Activated CD4-positive, alpha-beta T cell treated with anti-CD3 and anti-CD28 coated beads, Interleukin-2, amount 10 ng/mL, durations not matched to agents 7 days and 5 days (primary cell): Measurements from ENCODE around the gene MAGI2. TPM values are rescaled to one million over a fixed set of nuclear protein-coding genes. Genes with fewer than 3 reads are reported as not detected.

Experiments used
- CTCF ChIA-PET: fragments of 350-600 bp; sonication (Branson Sonifier 250); formaldehyde crosslinking; loops from one replicate; lab custom pipeline; 2021; ENCODE audit warnings: antibody characterized with exemption; lab: Charles Lee
- POLR2A ChIA-PET: fragments of 350-600 bp; sonication (Branson Sonifier 250); formaldehyde crosslinking; loops from one replicate; lab custom pipeline; 2021; ENCODE audit warnings: antibody characterized with exemption; lab: Charles Lee
- DNase-seq: peaks from one replicate; pipeline ENCODE4 v3.0.0-alpha.2; 2020
- H3K27ac Mint-ChIP-seq: one replicate; pipeline ENCODE4 v1.8.0; 2021; ENCODE audit warnings: mild to moderate bottlenecking, moderate library complexity, mixed read lengths
- H3K27me3 Mint-ChIP-seq: one replicate; pipeline ENCODE4 v1.8.0; 2021; ENCODE audit warnings: mixed read lengths
- H3K36me3 Mint-ChIP-seq: one replicate; pipeline ENCODE4 v1.8.0; 2021; ENCODE audit warnings: low read depth, mixed read lengths
- H3K4me1 Mint-ChIP-seq: one replicate; pipeline ENCODE4 v1.8.0; 2021; ENCODE audit warnings: mixed read lengths
- H3K4me3 Mint-ChIP-seq: one replicate; pipeline ENCODE4 v1.8.0; 2021; ENCODE audit warnings: mild to moderate bottlenecking, moderate library complexity, mixed read lengths
- H3K9me3 Mint-ChIP-seq: one replicate; pipeline ENCODE4 v1.8.0; 2021; ENCODE audit warnings: mixed read lengths
- total RNA-seq, 2 experiments: library from RNA; stranded (reverse); gene quantifications; one replicate each; pipeline ENCODE4 v1.2.3, GENCODE V29; 2021

MAGI2 gene
- total RNA-seq, 2 experiments from 2014 or later: 0.05 to 0.10 TPM

DNA sequence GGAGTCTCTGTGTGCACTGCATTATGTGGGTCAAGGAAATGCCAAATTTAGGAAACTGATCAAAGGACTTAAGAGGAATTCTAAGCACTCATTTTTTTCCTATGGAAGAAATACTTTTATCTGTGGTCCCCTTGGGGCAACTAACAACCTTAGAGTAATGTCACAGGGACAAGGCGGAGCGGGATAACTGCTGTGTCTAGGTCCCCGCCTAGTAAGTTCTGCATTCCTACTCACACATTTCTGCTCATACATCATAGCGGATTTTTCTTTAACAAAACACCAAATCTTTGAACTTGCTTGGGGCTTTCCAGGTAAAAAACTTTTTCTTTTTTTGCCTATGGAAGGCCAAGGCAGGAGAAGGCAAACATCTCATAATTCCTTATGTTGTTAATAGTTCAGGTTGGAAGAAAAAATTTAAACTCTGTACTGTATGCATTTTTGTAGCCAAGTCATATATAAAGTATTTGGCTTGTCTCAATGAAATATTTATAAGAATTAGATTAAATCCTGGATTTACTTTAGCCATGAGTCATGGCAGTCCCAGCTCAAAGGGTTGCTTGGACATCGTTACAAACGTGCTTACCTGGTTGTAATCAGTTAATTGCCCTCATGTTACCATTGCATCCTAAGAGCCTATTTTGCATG lies 1369.9 kb downstream of the MAGI2 start:
- H3K27me3 Mint-ChIP-seq: peaks cover 6% of the 10 kb centered on the region
- ChIA-PET CTCF (no interaction called here), POLR2A (no interaction called here)
- no peaks in the 10 kb centered on the region for H3K36me3 Mint-ChIP-seq
- H3K9me3 Mint-ChIP-seq: no peaks in the 10 kb centered on the region
- no peak overlapping the region for H3K4me3 Mint-ChIP-seq
- no peaks in the 10 kb centered on the region for H3K4me1 Mint-ChIP-seq
- H3K27ac Mint-ChIP-seq: no peak overlapping the region
- DNase-seq: no peak

DNA sequence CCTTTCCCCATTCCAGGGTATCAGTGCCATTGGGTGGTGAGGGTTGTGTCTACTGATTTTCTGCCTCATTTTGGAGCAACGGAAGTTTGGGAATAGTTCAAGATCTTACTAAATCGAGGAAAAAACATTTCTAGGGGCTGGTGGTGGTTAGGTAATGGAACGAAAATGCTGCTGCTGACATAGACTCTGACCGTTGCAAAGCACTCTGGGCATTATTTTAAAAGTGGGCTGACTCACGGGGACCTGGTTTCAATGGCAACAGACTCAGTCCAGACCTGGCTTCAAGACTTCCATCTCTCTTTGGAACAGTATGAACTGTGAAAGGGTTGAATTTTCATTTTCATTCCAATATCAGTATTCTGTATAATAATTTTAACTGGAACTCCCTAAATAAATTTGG lies 1370.9 kb downstream of the MAGI2 start:
- Mint-ChIP-seq H3K27me3 (peaks cover 6% of the 10 kb centered on the region), H3K27ac (no peak overlapping the region), H3K4me3 (no peak overlapping the region), H3K36me3 (no peaks in the 10 kb centered on the region), H3K9me3 (no peaks in the 10 kb centered on the region), H3K4me1 (no peaks in the 10 kb centered on the region)
- POLR2A ChIA-PET: no interaction called here
- CTCF ChIA-PET: no interaction called here
- DNase-seq: no peak

DNA sequence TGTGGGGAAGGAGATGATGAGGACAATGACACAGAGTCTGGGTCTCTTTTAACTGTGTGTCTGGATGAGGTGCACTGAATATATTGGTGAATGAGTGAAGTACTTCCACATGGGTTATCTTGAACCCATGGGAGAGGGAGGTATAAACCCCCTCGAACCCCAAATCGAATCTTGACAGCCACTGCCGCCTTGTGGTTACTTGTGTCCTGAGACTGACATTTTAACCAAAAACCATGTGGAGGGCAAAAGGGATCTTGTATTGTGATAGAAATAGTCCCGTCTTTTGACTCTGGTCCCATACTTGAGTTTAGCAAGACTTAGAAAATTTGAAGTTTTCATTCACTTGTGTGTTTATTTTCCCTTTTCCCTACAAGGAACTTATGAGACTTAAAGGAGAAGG lies 1371.6 kb downstream of the MAGI2 start:
- ChIA-PET CTCF (no interaction called here), POLR2A (no interaction called here)
- H3K4me3 Mint-ChIP-seq: no peak overlapping the region
- H3K36me3 Mint-ChIP-seq: no peaks in the 10 kb centered on the region
- no peaks in the 10 kb centered on the region for H3K9me3 Mint-ChIP-seq
- H3K27ac Mint-ChIP-seq: no peak overlapping the region
- no peaks in the 10 kb centered on the region for H3K4me1 Mint-ChIP-seq
- no peak for DNase-seq
- H3K27me3 Mint-ChIP-seq: peaks cover 6% of the 10 kb centered on the region

DNA sequence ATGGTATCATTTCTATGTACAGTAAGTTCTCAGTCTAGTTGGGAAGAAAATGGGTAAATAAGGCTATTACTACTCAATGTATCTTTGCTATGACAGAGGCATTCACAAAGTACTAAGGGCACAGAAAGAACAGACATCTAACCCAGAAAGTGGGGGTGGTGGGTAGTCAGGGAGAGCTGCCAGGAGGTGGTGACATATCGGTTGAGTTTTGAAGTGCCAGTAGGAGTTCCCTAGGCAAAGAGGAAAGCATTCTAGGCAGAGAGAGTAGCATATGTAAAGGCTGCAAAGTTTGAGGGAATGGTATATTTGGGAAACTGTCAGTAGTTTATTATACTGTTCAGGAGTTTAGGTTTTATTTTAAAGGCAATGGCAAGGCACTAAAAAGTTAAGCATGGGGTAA lies 1372.1 kb downstream of the MAGI2 start:
- CTCF ChIA-PET: no interaction called here
- Mint-ChIP-seq H3K27me3 (peaks cover 6% of the 10 kb centered on the region), H3K27ac (no peak overlapping the region), H3K4me3 (no peak overlapping the region), H3K4me1 (no peaks in the 10 kb centered on the region), H3K36me3 (no peaks in the 10 kb centered on the region), H3K9me3 (no peaks in the 10 kb centered on the region)
- POLR2A ChIA-PET: no interaction called here
- DNase-seq: no peak

DNA sequence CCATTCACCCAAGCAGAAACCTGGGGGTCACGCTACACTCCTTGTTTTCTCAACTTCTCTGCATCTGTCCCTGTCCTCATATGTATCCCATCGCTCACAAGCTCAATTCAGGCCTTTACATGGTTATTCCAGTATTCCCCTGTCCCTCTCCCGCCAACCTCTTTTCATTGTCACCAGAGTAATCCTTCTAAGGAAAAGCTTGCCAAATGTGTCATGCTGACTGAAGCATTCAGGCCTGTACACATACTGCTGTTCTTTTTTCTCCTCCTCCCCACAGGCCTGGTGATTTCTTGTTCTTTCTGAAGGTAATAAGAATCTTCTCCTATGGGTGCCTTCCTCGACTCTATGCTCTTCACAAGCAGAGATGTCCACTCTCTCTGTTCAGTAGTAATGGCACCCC lies 1372.7 kb downstream of the MAGI2 start:
- Mint-ChIP-seq H3K27ac (no peak overlapping the region), H3K36me3 (no peaks in the 10 kb centered on the region), H3K4me3 (no peak overlapping the region), H3K27me3 (peaks cover 6% of the 10 kb centered on the region), H3K9me3 (no peaks in the 10 kb centered on the region), H3K4me1 (no peaks in the 10 kb centered on the region)
- ChIA-PET POLR2A (no interaction called here), CTCF (no interaction called here)
- DNase-seq: no peak

DNA sequence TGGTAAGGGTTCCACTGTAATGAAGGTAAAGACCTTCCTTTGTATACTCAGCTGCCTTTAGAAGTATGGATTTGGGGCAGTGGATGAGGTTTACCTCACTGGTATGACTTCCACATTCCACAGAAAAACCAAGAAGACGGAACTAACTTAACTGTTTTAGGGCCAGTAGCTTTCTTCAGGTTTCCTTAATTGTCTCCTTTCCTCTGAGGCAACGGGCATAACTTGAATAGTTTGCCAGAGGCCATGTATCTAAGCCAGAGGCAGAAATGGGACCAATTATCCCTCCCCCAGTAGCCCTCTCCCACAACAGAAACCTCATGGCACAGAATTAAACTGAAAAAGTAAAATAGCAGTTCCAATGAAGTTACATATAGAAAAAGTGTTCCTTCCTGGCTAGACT lies 1373.2 kb downstream of the MAGI2 start:
- no peak overlapping the region for H3K4me3 Mint-ChIP-seq
- DNase-seq: no peak
- CTCF ChIA-PET: no interaction called here
- H3K27ac Mint-ChIP-seq: no peak overlapping the region
- H3K27me3 Mint-ChIP-seq: peaks cover 6% of the 10 kb centered on the region
- POLR2A ChIA-PET: no interaction called here
- H3K36me3 Mint-ChIP-seq: no peaks in the 10 kb centered on the region
- H3K4me1 Mint-ChIP-seq: no peaks in the 10 kb centered on the region
- no peaks in the 10 kb centered on the region for H3K9me3 Mint-ChIP-seq

DNA sequence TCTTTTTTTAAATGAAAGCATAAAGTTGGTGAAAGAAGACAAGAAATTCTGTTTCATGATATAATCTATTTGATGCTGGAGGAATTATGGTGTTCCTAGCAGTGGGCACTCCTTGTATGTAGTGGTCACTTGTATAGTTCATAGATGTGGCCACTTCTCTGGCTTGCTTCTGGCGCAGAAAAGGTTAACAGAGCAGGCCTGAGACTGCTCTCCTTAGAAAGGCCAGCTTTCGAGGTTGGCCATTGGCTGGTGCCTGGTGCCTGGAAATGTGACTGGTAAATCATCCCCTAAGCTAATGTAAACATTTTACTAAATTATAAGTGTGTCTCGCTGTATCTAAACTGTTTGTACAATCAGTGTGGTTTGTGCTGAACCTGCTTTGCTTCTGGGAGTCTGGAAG lies 1378.8 kb downstream of the MAGI2 start:
- H3K9me3 Mint-ChIP-seq: no peaks in the 10 kb centered on the region
- ChIA-PET CTCF (interaction anchor here (1.3 kb wide), 1 partner anchor 32 kb away, joined by 5 read pairs; no protein-coding TSS in a partner anchor), POLR2A (no interaction called here)
- no peaks in the 10 kb centered on the region for H3K36me3 Mint-ChIP-seq
- peaks cover 6% of the 10 kb centered on the region for H3K27me3 Mint-ChIP-seq
- H3K27ac Mint-ChIP-seq: no peak overlapping the region
- H3K4me1 Mint-ChIP-seq: no peaks in the 10 kb centered on the region
- no peak overlapping the region for H3K4me3 Mint-ChIP-seq
- no peak for DNase-seq

DNA sequence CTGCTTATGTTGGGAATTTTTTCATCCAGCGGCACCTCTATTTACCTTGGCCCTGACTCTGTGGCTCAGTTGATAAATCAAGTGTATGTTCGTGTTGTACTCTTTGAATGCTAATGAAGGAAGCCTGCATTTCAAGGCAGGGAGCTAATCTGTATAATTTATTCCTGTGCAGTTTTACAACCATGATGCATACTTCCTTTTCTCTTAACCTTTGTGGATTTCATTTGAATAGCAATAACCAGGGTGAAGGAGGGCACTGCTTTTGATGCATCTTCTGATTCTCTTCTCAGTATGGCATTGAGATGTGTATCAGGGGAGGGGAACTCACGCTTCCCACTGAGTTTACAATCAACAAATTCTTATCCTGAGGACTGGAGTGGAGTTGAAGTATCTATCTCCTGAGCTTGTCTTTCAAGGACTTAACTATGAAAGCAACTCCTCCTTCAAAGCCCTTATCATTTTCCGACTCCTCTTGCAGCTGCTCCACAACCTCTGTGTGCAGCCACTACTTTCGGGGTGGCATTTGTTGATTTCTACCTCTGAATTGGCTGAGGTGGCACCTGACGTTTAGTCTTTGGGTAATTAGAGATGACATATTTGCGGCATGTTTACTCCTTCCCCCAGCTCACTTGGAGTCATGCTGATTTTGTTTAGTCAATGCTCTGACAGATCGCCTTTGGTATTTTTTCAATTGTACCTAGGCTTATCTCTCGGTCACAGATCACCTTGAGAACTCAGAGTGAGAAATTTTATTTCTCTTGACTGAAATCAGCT lies 1379.7 kb downstream of the MAGI2 start:
- CTCF ChIA-PET: interaction anchor here (1.3 kb wide), 1 partner anchor 31 kb away, joined by 5 read pairs; no protein-coding TSS in a partner anchor
- Mint-ChIP-seq H3K27me3 (peaks cover 4% of the 10 kb centered on the region), H3K4me3 (no peak overlapping the region), H3K27ac (no peak overlapping the region), H3K4me1 (no peaks in the 10 kb centered on the region), H3K36me3 (no peaks in the 10 kb centered on the region), H3K9me3 (no peaks in the 10 kb centered on the region)
- no peak for DNase-seq
- POLR2A ChIA-PET: no interaction called here

DNA sequence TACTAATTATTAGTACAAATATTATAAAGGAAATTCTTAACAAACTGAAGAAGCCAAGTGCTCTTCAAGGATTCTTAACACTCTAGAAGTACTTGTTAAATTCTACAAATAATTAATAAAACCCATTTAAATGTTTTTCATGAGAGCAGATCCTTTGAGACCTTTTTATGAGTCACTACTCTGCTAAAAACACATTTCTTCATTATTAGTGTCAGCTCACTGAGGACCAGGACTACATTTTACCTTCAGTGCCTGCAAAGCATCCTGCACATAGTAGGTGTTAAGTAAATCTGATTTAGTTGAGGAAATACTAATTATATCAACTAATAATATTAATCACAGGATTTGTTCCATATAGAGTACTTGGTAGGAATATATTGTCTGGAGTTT lies 1381.3 kb downstream of the MAGI2 start:
- DNase-seq: no peak
- ChIA-PET POLR2A (no interaction called here), CTCF (no interaction called here)
- no peak overlapping the region for H3K4me3 Mint-ChIP-seq
- H3K36me3 Mint-ChIP-seq: no peaks in the 10 kb centered on the region
- H3K9me3 Mint-ChIP-seq: no peaks in the 10 kb centered on the region
- no peaks in the 10 kb centered on the region for H3K4me1 Mint-ChIP-seq
- no peak overlapping the region for H3K27ac Mint-ChIP-seq
- peaks cover 4% of the 10 kb centered on the region for H3K27me3 Mint-ChIP-seq

DNA sequence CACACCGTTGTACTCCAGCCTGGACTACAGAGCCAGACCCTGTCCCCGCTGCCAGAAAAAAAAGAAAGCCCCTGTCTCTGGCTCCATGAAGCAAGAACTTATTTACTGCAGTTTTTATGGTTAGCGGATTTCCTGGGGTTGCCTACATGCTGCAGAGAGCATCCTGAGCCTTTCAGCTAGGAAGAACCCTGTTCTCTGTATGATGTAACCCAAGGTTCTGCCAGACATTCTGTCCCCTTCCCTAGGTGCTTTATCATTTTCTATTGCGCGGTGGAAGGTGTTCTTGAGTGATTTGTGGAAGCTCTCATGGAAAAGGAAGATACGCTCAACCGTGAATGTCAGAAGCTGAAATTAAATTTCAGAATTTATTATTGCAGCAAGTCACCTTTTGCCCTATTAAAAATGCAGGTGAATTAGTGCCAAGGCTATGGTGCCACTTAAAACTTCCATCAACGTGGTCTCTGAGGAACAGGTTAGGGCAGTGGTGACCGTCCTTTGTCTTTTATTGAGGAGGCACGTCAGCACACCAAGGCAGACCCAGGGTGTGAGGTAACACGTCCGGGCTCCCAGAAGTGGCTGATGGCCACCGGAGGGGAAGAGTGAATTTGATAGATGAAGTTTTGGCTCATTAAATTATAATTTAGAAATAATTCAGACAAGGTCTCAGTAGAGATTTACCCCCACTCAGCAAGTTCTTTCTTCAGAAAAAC lies 1381.8 kb downstream of the MAGI2 start:
- POLR2A ChIA-PET: no interaction called here
- H3K4me3 Mint-ChIP-seq: no peak overlapping the region

DNA sequence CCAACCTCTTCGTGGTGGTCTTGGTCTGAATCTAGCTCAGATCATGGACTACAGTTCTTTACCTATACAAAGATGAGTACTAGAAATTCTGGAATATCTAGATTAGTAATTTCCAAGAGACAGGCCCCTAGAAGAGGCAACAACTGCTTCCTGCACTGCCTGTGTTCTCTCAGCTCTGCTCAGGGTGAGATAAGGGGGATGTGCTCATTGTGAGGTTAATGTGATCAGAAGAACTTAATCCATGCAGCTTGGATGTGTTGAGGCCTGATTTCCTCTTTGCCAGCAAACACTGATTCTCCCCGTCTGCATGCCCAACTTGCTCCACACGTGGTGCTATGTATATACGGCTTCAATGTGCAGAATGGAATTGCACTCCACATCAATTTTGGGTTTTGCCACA lies 1386.9 kb downstream of the MAGI2 start:
- DNase-seq: no peak
- Mint-ChIP-seq H3K9me3 (no peaks in the 10 kb centered on the region), H3K4me1 (no peaks in the 10 kb centered on the region), H3K36me3 (no peaks in the 10 kb centered on the region), H3K27me3 (no peaks in the 10 kb centered on the region), H3K27ac (no peak overlapping the region), H3K4me3 (no peak overlapping the region)
- ChIA-PET CTCF (no interaction called here), POLR2A (no interaction called here)

More for the DNA sequence above, 1381.8 kb downstream of the MAGI2 start:
- no peak for DNase-seq
- Mint-ChIP-seq H3K4me1 (no peaks in the 10 kb centered on the region), H3K27ac (no peak overlapping the region), H3K36me3 (no peaks in the 10 kb centered on the region), H3K27me3 (peaks cover 4% of the 10 kb centered on the region), H3K9me3 (no peaks in the 10 kb centered on the region)
- CTCF ChIA-PET: no interaction called here

DNA sequence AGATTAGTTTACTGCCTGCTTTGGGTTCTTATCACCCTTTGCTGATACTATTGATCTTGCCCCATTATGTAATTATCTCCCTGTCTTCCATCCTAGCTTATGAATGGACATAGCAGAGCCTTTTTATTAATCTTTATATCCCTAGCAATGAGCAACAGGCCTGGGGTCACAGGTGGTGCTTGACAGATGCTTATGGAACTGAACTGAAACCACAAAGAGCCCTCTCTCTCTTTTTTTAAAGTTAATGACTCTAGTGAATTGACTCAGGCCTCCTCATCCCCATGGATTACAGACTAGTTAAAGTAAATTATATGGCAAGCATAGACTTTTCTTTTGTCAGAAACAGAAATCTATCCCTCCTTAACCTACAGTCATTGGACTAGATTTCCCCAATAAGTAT lies 1389.7 kb downstream of the MAGI2 start:
- ChIA-PET POLR2A (no interaction called here), CTCF (interaction anchor here (0.8 kb wide), 1 partner anchor 13 kb away, joined by 3 read pairs; no protein-coding TSS in a partner anchor)
- DNase-seq: no peak
- Mint-ChIP-seq H3K9me3 (no peaks in the 10 kb centered on the region), H3K27me3 (peaks cover 6% of the 10 kb centered on the region), H3K27ac (no peak overlapping the region), H3K36me3 (no peaks in the 10 kb centered on the region), H3K4me1 (no peaks in the 10 kb centered on the region), H3K4me3 (no peak overlapping the region)

DNA sequence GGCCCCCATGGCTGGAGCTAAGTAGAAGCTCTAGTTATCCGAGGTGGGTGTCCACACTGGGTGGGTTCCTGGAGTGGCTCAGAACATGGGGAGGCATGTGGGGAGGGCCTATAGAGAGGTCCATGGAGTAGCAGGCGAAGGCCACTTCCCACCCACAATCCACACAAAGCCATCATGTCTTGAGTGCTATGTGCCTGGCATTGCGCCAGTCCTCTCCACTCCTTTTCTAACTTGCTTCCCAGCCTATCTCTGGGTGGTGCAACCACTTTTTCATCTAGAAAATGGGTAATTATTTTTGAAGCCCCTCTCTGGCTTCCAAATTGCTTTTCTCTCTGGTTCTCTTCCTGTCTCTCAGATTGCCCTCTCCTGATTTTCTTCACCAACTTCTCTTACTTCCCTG lies 1391.3 kb downstream of the MAGI2 start:
- no peaks in the 10 kb centered on the region for H3K4me1 Mint-ChIP-seq
- ChIA-PET CTCF (interaction anchor here (0.6 kb wide), 1 partner anchor 24 kb away, joined by 4 read pairs; no protein-coding TSS in a partner anchor), POLR2A (no interaction called here)
- DNase-seq: no peak
- H3K27ac Mint-ChIP-seq: no peak overlapping the region
- no peaks in the 10 kb centered on the region for H3K36me3 Mint-ChIP-seq
- H3K4me3 Mint-ChIP-seq: no peak overlapping the region
- H3K27me3 Mint-ChIP-seq: peaks cover 6% of the 10 kb centered on the region
- H3K9me3 Mint-ChIP-seq: no peaks in the 10 kb centered on the region
